GM18951 (cell line): ENCODE results near the gene LSM7.

Experiments used
- POLR2A ChIP-seq: IDR thresholded peaks from 4 replicates; pipeline ENCODE4 v1.6.1; 2011; ENCODE audit warnings: mild to moderate bottlenecking; ENCODE audit not compliant: insufficient read length, insufficient read depth; ENCODE audit errors: extremely low read depth
- in situ Hi-C: fragments of 300-500 bp; cut with MboI; formaldehyde crosslinking; loops from one replicate; pipeline ENCODE4 v1.12.0; 2022; ENCODE audit warnings: low sequenced_read_pairs, mixed read lengths, inconsistent platforms; ENCODE audit not compliant: unreplicated experiment

The LSM7 gene

DNA sequence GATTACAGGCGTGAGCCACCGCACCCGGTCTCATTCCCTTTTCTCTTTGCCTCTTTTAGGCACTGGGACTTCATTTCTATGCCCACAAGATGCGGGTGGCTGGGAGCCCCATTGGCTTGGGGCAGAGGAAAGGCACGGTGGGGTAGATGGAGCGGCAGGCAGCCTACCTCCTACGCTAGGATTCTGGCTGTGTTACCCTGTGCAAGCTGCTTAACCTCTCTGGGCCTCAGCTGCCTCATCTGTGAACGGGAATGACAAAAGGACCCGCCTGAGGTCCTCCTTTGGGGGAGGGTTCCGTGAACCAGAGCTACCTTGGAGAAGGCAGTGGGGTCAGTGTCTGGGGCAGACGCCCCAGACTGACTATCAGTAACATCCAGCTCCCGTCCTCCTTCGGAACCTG, 11.1 kb downstream of the LSM7 start:
- in situ Hi-C loops: no loop called here
- no peak for TF ChIP-seq POLR2A

GRCh38 chr19:2315818-2316353, 12.5 kb downstream of the LSM7 start:
- in situ Hi-C loops: no loop called here
- TF ChIP-seq POLR2A: no peak

DNA sequence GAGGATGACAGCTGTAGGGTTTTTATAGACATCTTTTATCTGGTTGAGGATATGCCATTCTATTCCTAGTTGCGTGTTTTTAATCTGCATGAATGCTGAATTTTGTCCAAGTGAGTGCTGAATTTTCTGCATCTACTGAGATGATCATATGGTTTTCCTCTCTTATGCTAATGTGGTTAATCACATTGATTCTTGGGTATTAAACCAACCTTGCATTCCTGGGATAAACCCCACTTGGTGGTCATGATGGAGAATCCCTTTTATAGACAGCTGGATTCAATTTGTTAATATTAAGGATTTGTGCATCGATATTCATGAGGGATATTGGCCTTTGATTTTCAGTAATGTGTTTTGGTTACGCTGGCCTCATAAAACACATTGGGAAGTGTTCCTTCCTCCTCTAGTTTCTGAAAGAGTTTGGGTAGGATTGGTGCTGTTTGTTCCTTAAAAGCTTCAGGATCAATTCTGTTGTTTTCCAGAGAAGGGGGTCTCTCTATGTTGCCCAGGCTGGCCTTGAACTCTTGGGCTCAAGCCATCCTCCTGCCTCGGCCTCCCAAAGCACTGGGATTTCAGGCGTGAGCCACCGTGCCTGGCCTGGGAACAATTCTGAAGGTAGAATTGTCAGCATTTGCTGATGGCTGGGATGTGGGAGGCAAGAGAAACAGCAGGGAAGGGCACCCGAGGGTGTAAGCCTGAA, 13.1 kb downstream of the LSM7 start:
- in situ Hi-C loops: no loop called here
- no peak for TF ChIP-seq POLR2A

- in situ Hi-C loops: no loop called here
These were observed 15.4 kb downstream of the LSM7 start for GRCh38 chr19:2312820-2313501.

DNA sequence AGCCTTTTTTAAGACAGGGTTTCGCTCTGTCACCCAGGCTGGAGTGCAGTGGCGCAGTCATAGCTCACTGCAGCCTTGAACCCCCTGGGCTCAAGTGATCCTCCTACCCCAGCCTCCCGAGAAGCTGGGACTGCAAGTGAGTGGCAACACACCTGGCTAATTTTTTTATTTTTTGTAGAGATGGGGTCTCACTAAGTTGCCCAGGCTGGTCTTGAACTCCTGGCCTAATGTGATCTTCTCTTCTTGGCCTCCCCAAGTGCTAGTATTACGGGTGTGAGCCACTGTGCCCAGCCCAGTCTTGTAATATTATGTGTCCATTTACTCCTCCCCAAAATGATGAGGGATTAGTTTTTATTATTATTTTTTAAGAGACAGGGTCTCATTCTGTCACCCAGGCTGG, 17.3 kb downstream of the LSM7 start:
- in situ Hi-C loops: no loop called here
- TF ChIP-seq POLR2A: no peak

More at GRCh38 chr19:2312820-2313501, 15.4 kb downstream of the LSM7 start:
- TF ChIP-seq POLR2A: no peak

DNA sequence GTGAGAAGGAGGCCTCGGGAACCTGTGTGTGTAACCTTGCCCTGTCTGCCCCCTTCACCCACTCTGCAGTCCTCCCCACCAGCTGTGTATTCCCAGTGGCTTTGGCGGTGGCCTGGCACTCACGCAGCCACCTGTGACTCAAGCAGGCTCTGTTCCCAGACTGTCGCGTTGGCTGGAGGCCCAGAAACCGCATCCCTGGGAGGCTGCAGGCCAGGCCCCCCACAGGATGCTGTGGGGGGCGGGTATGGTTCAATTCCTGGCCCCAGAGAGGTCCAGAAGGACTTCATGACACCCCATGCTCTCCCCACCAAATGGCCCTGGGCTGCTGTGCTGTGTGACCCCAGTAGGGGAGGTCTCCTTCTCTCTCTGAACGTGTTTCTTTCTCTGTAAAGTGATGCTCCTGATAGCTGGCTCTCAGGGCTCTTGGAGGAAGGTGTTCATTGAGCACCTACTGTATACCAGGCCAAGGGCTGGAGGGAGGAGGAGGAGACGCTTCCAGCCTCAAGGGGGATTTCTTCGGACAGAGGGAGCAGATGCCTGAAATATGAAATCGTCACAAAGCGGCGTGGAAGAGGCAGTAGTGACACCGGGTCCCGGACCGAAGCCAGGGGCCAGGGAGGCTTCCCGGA, 18.5 kb downstream of the LSM7 start:
- TF ChIP-seq POLR2A: no peak
- in situ Hi-C loops: no loop called here

DNA sequence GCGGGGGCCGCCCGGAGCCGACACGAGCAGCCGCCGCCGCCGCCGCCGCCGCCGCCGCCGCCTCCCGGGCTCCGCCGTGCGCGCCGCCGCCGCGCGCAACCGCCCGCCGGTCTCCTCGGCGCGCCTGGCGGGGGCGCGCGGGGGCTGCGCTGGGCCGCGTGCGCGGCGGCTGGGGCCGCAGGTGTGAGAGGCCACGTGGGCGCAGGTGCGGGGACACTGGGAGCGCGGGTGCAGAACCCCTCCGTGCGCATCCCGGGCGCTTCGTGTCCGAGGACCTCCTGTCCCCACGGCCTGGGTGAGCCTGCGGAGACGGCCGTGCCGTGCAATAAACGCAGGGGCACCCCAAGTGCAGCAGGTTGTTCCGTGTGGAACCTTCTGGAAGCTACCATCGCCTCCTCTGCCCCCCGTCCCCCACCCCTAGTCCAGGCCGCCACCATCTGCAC, 20.3 kb downstream of the LSM7 start, which contains the start of gene LINGO3:
Gene LINGO3, minus strand, starts transcription at position 41 of the 443 bp plus-strand sequence. CDS start 16,378 bp downstream, outside the sequence.
- no peak for TF ChIP-seq POLR2A
- in situ Hi-C loops: no loop called here

- no peak for TF ChIP-seq POLR2A
- in situ Hi-C loops: no loop called here
These were observed 20.8 kb downstream of the LSM7 start for GRCh38 chr19:2307518-2308012.

GRCh38 chr19:2306971-2307370, 21.4 kb downstream of the LSM7 start:
- in situ Hi-C loops: no loop called here

DNA sequence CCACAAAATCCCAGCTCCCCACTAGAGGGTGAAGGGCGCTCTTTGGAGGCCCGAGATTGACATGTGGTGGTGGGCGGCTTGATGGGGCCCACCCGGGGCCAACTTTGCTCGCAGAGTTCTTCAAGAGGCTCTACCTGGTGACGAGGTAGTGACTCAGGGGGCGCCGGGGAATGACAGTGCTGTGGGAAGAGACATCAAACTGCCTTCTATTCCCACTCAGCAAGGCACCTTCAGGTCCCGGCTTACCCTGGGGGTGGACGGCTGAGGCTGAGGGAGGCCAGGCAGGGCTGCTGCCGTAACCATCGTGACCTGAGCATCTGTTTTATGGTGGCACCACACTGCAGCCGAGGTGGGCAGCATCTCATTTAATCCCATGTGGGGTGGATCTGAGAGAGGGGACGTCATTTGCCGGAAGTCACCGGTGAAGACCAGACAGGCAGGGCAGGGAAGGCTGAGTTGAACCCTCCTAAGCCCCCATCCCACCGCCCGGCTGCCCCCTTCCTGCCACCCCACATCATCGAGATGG, 22.0 kb downstream of the LSM7 start:
- TF ChIP-seq POLR2A: no peak
- in situ Hi-C loops: no loop called here

More at GRCh38 chr19:2306971-2307370, 21.4 kb downstream of the LSM7 start:
- TF ChIP-seq POLR2A: no peak

DNA sequence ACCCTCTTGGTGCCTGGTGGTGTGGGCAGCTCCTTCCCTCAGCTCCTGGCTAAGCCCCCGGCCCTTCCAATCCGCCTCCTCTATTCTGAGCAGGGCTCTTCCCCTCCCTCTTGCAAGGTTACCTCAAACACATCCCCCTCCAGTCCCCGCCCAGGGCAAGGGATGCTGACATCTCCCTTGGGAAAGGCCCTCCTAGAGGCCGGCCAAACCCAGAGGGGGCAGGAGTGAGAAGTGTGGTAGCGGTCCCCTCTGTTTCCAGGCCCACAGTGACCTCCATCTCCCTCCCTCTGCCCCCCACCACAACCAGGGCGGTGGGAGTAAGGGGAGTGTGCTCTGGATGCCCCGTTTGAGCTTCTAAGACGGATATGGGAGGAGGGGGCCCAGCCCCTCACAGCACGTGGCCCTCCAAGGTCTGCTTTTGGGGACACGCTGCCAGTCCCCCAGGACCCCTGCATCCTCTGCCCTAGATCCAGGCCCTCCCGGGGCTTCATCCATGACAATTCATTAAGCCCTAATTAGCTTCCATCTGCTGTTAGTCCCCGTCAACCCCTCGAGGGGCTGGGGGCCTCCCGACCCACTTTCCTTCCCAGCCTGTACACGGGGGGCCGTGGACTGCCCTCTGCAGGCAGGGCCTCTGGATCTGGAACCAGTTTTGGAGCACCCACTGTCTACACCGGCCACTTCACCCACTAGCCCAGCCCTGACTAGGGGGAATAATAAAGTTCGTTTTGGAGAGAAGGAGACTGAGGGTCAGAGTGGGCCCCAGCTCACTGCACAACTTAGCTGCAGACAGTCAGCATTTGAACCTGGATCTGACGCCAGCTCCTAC, 22.7 kb downstream of the LSM7 start:
- in situ Hi-C loops: no loop called here

DNA sequence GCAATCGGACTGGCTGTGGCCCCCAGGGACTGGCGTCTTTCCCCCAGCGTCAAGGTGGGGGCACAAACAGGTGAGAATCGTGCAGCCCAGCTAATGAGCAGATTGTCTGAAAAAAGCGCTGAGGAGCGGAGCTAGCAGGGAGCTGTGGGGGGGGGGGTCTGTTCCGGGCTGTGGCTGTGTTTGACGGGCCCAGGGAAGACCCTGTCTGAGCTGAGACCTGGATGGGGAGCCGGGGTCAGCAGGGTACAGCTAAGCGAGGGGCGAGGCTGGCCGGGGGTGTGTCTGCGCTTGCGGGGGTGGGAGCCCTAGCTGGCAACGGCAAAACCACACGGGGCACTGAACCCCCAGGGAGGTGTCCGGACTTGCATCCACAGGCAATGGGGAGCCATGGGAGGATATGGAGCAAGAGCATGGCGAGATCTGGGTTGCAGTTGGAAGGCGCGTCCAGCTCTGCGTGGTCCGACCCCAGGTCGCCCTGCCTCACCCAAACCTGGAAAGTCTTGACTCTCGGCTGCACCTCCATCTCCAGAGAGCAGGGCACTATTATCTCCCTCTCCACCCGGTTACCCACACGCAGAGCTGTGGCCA, 25.1 kb downstream of the LSM7 start:
- in situ Hi-C loops: no loop called here
- no peak for TF ChIP-seq POLR2A

More for the DNA sequence above, 22.7 kb downstream of the LSM7 start:
- no peak for TF ChIP-seq POLR2A
